GM12878 (cell line): Measurements from ENCODE around the gene GPHB5. TPM values are rescaled to one million over a fixed set of nuclear protein-coding genes. Genes with fewer than 3 reads are reported as not detected.

Experiments
- polyA plus RNA-seq, 11 experiments: library from polyadenylated mRNA; depleted of rRNA in 4 of 11; unstranded in 6 of 11; stranded (reverse) in 5 of 11; fragments of >200 nt; fragmentation: Nextera tagmentation in 4 of 11; fragmentation: Illumina TruSeq in 1 of 11; extraction: Ambion mirVana in 4 of 11; extraction: Trizol in 1 of 11; gene quantifications; 1 replicate in 1 of 11; 2 replicates in 10 of 11; pipeline versions ENCODE4 v1.2.1 to v1.2.3, GENCODE V29; 2011 to 2016; ENCODE audit warnings: inconsistent platforms in 2 of 11, missing spikeins in 2 of 11, low read depth in 1 of 11
- total RNA-seq, 4 experiments: library from RNA; depleted of rRNA in 3 of 4; stranded (reverse); fragments of >200 nt in 3 of 4; fragmentation: Illumina TruSeq in 1 of 4; extraction: Trizol in 1 of 4; gene quantifications; 2 replicates each; pipeline versions ENCODE4 v1.2.1 to v1.2.3, GENCODE V29; 2013 to 2021

Gene GPHB5
- total and polyA plus RNA-seq, 10 of the 15 experiments (the other 5 are each of a cell fraction or from before 2014, with no cell fraction given), result not detected

Other genes with a start within 250 kb of the GPHB5 start
- not detected in 2 replicates for gene RHOJ, start 114.5 kb downstream of the GPHB5 start, total RNA-seq (2014; rRNA removed)
- gene RHOJ, start 114.5 kb downstream of the GPHB5 start, total RNA-seq (2014; rRNA removed; fragmentation: Illumina TruSeq; extraction: Trizol), result not detected in 2 replicates
- gene RHOJ, start 114.5 kb downstream of the GPHB5 start, total RNA-seq (2021), result not detected in 2 replicates
- gene RHOJ, start 114.5 kb downstream of the GPHB5 start, polyA plus RNA-seq (2011; rRNA removed), result not detected in 2 replicates
- gene RHOJ, start 114.5 kb downstream of the GPHB5 start, polyA plus RNA-seq (2014; fragmentation: Illumina TruSeq; extraction: Trizol), result not detected in 2 replicates
- gene RHOJ, start 114.5 kb downstream of the GPHB5 start, polyA plus RNA-seq (2014; fragmentation: Nextera tagmentation; extraction: Ambion mirVana), result not detected
- not detected in 2 replicates for gene RHOJ, start 114.5 kb downstream of the GPHB5 start, polyA plus RNA-seq (2014; rRNA removed)
- not detected for gene RHOJ, start 114.5 kb downstream of the GPHB5 start, polyA plus RNA-seq (2016; fragmentation: Nextera tagmentation; extraction: Ambion mirVana)
- 11.4 and 13.4 TPM in 2 replicates for gene PPP2R5E, start 224.4 kb upstream of the GPHB5 start, total RNA-seq (2014; rRNA removed)
- gene PPP2R5E, start 224.4 kb upstream of the GPHB5 start, total RNA-seq (2014; rRNA removed; fragmentation: Illumina TruSeq; extraction: Trizol), result 25.5 and 26.4 TPM in 2 replicates
- gene PPP2R5E, start 224.4 kb upstream of the GPHB5 start, total RNA-seq (2021), result 51.3 and 56.2 TPM in 2 replicates
- gene PPP2R5E, start 224.4 kb upstream of the GPHB5 start, polyA plus RNA-seq (2011; rRNA removed), result 19.0 and 32.9 TPM in 2 replicates
- 29.4 and 39.7 TPM in 2 replicates for gene PPP2R5E, start 224.4 kb upstream of the GPHB5 start, polyA plus RNA-seq (2014; fragmentation: Illumina TruSeq; extraction: Trizol)
- gene PPP2R5E, start 224.4 kb upstream of the GPHB5 start, polyA plus RNA-seq (2014; fragmentation: Nextera tagmentation; extraction: Ambion mirVana), result 10 to 100 TPM; 13.1 to 13.3 TPM
- gene PPP2R5E, start 224.4 kb upstream of the GPHB5 start, polyA plus RNA-seq (2014; rRNA removed), result 11.7 and 12.7 TPM in 2 replicates
- gene PPP2R5E, start 224.4 kb upstream of the GPHB5 start, polyA plus RNA-seq (2016; fragmentation: Nextera tagmentation; extraction: Ambion mirVana), result 10 to 100 TPM; 43.3 TPM